Heart right ventricle (tissue), 16 donors: ENCODE data around the gene CCDC43. TPM values are rescaled to one million over a fixed set of nuclear protein-coding genes. Genes with fewer than 3 reads are reported as not detected.

Source experiments
- ATAC-seq, 8 donors: fragments of 200-7000 bp; cut with Tn5 transposase; one replicate each; pipeline ENCODE4 v1.9.1; 2020; ENCODE audit warnings: mild to moderate bottlenecking in 8 of 8, moderate library complexity in 8 of 8, moderate number of reproducible peaks in 1 of 8
- DNase-seq, 2 donors: peaks; one replicate each; pipeline ENCODE4 v3.0.0-alpha.2; 2020
- H3K27ac ChIP-seq, 10 donors: fragments of 200-600 bp; sonication (generic) in 2 of 10; one replicate each; pipeline versions ENCODE4 v1.5.0 to v1.8.0; 2020 to 2022; ENCODE audit warnings: mild to moderate bottlenecking in 3 of 10
- H3K27me3 ChIP-seq, 7 donors: fragments of 200-600 bp; one replicate each; pipeline ENCODE4 v1.8.0; 2021 to 2022; ENCODE audit warnings: mild to moderate bottlenecking in 2 of 7
- H3K36me3 ChIP-seq, 9 donors: fragments of 200-600 bp; sonication (generic) in 1 of 9; one replicate each; pipeline versions ENCODE4 v1.5.0 to v1.8.0; 2020 to 2022; ENCODE audit warnings: mild to moderate bottlenecking in 2 of 9
- H3K4me1 ChIP-seq, 9 donors: fragments of 200-600 bp; sonication (generic) in 1 of 9; one replicate each; pipeline versions ENCODE4 v1.5.0 to v1.8.0; 2020 to 2022; ENCODE audit warnings: mild to moderate bottlenecking in 4 of 9
- H3K4me3 ChIP-seq, 10 donors: fragments of 200-600 bp; sonication (generic) in 2 of 10; one replicate each; pipeline versions ENCODE4 v1.5.0 to v1.8.0; 2020 to 2022; ENCODE audit warnings: mild to moderate bottlenecking in 7 of 10, moderate library complexity in 2 of 10
- H3K9me3 ChIP-seq, 11 donors: fragments of 200-600 bp in 10 of 11; sonication (generic) in 2 of 11; one replicate each; pipeline versions ENCODE4 v1.5.0 to v1.8.0; 2013 to 2022; ENCODE audit warnings: mild to moderate bottlenecking in 2 of 11, control low read depth in 1 of 11, moderate library complexity in 1 of 11
- WGBS, 2 donors: extraction: QIAGEN DNeasy Blood & Tissue Kit; methylation state at CpG; one replicate each; pipeline ENCODE4 v1.1.7; 2013; ENCODE audit warnings: inconsistent platforms in 1 of 2; 5-methylcytosine and 5-hydroxymethylcytosine counted together
- intact Hi-C, 10 donors: fragments of 100-400 bp; cut with DNase I; formaldehyde crosslinking; loops; one replicate each; pipeline versions ENCODE4 v1.11.1 to v1.14.2; 2022
- polyA plus RNA-seq, 2 donors: library from polyadenylated mRNA; stranded (reverse); fragments of 200-250 nt; gene quantifications; one replicate each; pipeline ENCODE4 v1.2.3, GENCODE V29; 2013
- total RNA-seq, 10 donors: library from RNA; stranded (reverse); fragmentation: NEBNext Ultra II Directional in 3 of 10; extraction: Animal tissue kit (Norgen Biotek cat#: 25700) in 3 of 10; gene quantifications; one replicate each; pipeline versions ENCODE4 v1.2.1 to v1.2.4, GENCODE V29; 2021 to 2023
- TF ChIP-seq, protein P1 (sequence below), 9 donors: fragments of 200-600 bp; sonication (generic) in 2 of 9; IDR thresholded peaks; one replicate each; pipeline versions ENCODE4 v1.5.0 to v1.8.0; 2021 to 2022; ENCODE audit warnings: antibody characterized with exemption in 9 of 9, mild to moderate bottlenecking in 5 of 9, moderate library complexity in 1 of 9
- donor health status: Arrhythmogenic right ventricular cardiomyopathy.
- donor health status: ischemic (EF 13 %, LVEDD 7.1; RV severe dilation, severe dysfunction).
- donor health status: healthy with polysubstance abuse.
- donor health status: DM: no; HTN: yes; CAD: no.
- donor health status: DM: no; HTN: no; CAD: no.
- donor health status: ischemic (EF 25% LVEDD 6.9; RV normal size, moderate dysfunction).
- donor health status: ischemic (EF 25% LVEDD 5.7; RV mildly dilated, moderate dysfunction).
- donor health status: healthy.
- donor health status: DM: yes; HTN: yes; CAD: no.
- donor health status: Ischemic cardiomyopathy.
- donor health status: ischemic (EF 35%, LVEDD 5.7; RV mildly dilated, moderate dysfunction).
- donor health status: nonischemic (EF 11% LVEDD 7.7; RV severe dilation, severe dysfunction).
- donor health status: DM: yes; HTN: yes; CAD: no.
- donor health status: PGD.
- donor health status: ischemic (EF 29% LVEDD 5.4; RV normal size, mild dysfunction).
- donor health status: nonischemic (EF 23%, LVEDD 6.1; RV moderate dilation, normal function).

Gene CCDC43
- total and polyA plus RNA-seq, 12 donors = 14.4 to 35.3 (median 28.9) TPM

GRCh38 chr17:44653384-44653783 lies 36.2 kb downstream of the CCDC43 start:
- intact Hi-C loops = no loop called here
- TF ChIP-seq, protein P1, sequence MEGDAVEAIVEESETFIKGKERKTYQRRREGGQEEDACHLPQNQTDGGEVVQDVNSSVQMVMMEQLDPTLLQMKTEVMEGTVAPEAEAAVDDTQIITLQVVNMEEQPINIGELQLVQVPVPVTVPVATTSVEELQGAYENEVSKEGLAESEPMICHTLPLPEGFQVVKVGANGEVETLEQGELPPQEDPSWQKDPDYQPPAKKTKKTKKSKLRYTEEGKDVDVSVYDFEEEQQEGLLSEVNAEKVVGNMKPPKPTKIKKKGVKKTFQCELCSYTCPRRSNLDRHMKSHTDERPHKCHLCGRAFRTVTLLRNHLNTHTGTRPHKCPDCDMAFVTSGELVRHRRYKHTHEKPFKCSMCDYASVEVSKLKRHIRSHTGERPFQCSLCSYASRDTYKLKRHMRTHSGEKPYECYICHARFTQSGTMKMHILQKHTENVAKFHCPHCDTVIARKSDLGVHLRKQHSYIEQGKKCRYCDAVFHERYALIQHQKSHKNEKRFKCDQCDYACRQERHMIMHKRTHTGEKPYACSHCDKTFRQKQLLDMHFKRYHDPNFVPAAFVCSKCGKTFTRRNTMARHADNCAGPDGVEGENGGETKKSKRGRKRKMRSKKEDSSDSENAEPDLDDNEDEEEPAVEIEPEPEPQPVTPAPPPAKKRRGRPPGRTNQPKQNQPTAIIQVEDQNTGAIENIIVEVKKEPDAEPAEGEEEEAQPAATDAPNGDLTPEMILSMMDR (IDR thresholded peaks at IDR 0.05) = no peak
- H3K27me3 ChIP-seq = peaks cover 13 to 85% (median 80%) of the 10 kb centered on the region in 7 donors
- no peak overlapping the region for H3K4me3 ChIP-seq
- DNase-seq (no peak), ATAC-seq (no peak)
- peaks cover 0 to 6% (median 4%) of the 10 kb centered on the region in 9 donors for H3K4me1 ChIP-seq
- WGBS, 2 donors = 92 to 93% methylated on average over 3 of the region's 3 CpGs
- H3K9me3 ChIP-seq = no peaks in the 10 kb centered on the region
- H3K36me3 ChIP-seq = no peaks in the 10 kb centered on the region
- no peak overlapping the region for H3K27ac ChIP-seq

DNA sequence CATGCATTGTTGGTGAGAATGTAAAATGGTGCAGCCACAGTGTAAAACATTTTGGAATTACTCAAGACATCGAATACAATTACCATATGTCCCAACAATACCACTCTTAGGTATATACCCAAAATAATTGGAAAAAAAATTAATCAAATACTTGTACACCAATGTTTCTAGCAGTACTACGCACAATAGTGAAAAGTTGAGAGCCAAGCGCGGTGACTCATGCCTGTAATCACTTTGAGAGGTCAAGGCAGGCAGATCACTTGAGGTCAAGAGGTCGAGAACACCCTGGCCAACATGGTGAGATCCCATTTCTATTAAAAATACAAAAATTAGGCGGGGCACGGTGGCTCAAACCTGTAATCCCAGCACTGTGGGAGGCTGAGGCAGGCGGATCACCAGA lies 36.8 kb downstream of the CCDC43 start:
- no peak overlapping the region for H3K27ac ChIP-seq
- no peaks in the 10 kb centered on the region for H3K36me3 ChIP-seq
- TF ChIP-seq, protein P1 (IDR thresholded peaks at IDR 0.05) = no peak
- no peak for DNase-seq
- WGBS, 2 donors = 81 to 85% methylated on average over 8 of the region's 8 CpGs
- no peak for ATAC-seq
- H3K27me3 ChIP-seq = peaks cover 13 to 82% (median 76%) of the 10 kb centered on the region in 7 donors
- intact Hi-C loops = no loop called here
- no peaks in the 10 kb centered on the region for H3K9me3 ChIP-seq
- H3K4me3 ChIP-seq = no peak overlapping the region
- peaks cover 0 to 6% (median 4%) of the 10 kb centered on the region in 9 donors for H3K4me1 ChIP-seq

- 78 to 82% methylated on average over 5 of the region's 5 CpGs for WGBS, 2 donors
- ATAC-seq (no peak), DNase-seq (no peak)
- Histone ChIP-seq H3K4me3 (no peak overlapping the region), H3K4me1 (peaks cover 0 to 3% (median 0%) of the 10 kb centered on the region in 9 donors), H3K27ac (no peak overlapping the region), H3K36me3 (no peaks in the 10 kb centered on the region), H3K9me3 (no peaks in the 10 kb centered on the region), H3K27me3 (peaks cover 8 to 67% (median 61%) of the 10 kb centered on the region in 7 donors)
- TF ChIP-seq, protein P1 (IDR thresholded peaks at IDR 0.05) = no peak
- intact Hi-C loops = no loop called here
Observed at GRCh38 chr17:44651228-44651627, 38.3 kb downstream of the CCDC43 start.

GRCh38 chr17:44648963-44649362 lies 40.6 kb downstream of the CCDC43 start:
- Histone ChIP-seq H3K27me3 (peaks cover 0 to 55% (median 40%) of the 10 kb centered on the region in 7 donors), H3K4me1 (no peaks in the 10 kb centered on the region), H3K9me3 (no peaks in the 10 kb centered on the region), H3K4me3 (no peak overlapping the region), H3K27ac (no peak overlapping the region), H3K36me3 (no peaks in the 10 kb centered on the region)
- DNase-seq (no peak), ATAC-seq (no peak)
- intact Hi-C loops = no loop called here
- WGBS, 2 donors = 75 to 77% methylated on average over 2 of the region's 2 CpGs
- TF ChIP-seq, protein P1 (IDR thresholded peaks at IDR 0.05) = no peak
